Breast epithelium (tissue), 3 donors: Measurements from ENCODE around the gene CD300A.

ENCODE experiments used
- CTCF ChIP-seq, 3 donors: fragments of 450-650 bp; IDR thresholded peaks; one replicate each; pipeline ENCODE4 v1.5.1; 2016 to 2017; ENCODE audit warnings: antibody characterized with exemption in 3 of 3, mild to moderate bottlenecking in 3 of 3, moderate library complexity in 3 of 3
- POLR2A ChIP-seq: fragments of 450-650 bp; IDR thresholded peaks from one replicate; pipeline ENCODE4 v1.6.1; 2016; ENCODE audit warnings: antibody characterized with exemption, mild to moderate bottlenecking, moderate library complexity
- POLR2AphosphoS5 ChIP-seq, 3 donors: sonication (generic); formaldehyde crosslinking; IDR thresholded peaks; one replicate each; pipeline ENCODE4 v1.6.1; 2017; ENCODE audit warnings: antibody characterized with exemption in 3 of 3

- TF ChIP-seq POLR2A (no peak), CTCF (IDR thresholded peaks at IDR 0.05) (no peak), POLR2AphosphoS5 (IDR thresholded peaks at IDR 0.05) (no peak)
These were observed 952 bp downstream of the CD300A start for GRCh38 chr17:74467221-74467951.
